Central memory CD8-positive, alpha-beta T cell (primary cell): ENCODE results near the gene FNDC5.
A peak's percentile ranks its signal among the peaks of the same experiment; 100 is the strongest.

Experiments used
- ATAC-seq: fragments of 150-1000 bp; cut with Tn5 transposase; replicated peaks from 2 replicates; pipeline ENCODE4 v1.10.0; 2022; ENCODE audit warnings: mild to moderate bottlenecking, moderate FRiP score, moderate number of reproducible peaks; ENCODE audit not compliant: poor library complexity, severe bottlenecking; ENCODE audit errors: extremely low read depth
- DNase-seq, 2 donors: peaks; one replicate each; pipeline ENCODE4 v3.0.0; 2021; ENCODE audit warnings: low spot score in 2 of 2
- H3K27ac Mint-ChIP-seq: one replicate; pipeline ENCODE4 v1.8.0; 2022; ENCODE audit warnings: low read depth, mild to moderate bottlenecking, moderate library complexity, mixed read lengths
- H3K27me3 Mint-ChIP-seq: one replicate; pipeline ENCODE4 v1.8.0; 2022; ENCODE audit warnings: mixed read lengths
- H3K36me3 Mint-ChIP-seq: one replicate; pipeline ENCODE4 v1.8.0; 2022; ENCODE audit warnings: mild to moderate bottlenecking, moderate library complexity, mixed read lengths; ENCODE audit not compliant: insufficient read depth
- H3K4me1 Mint-ChIP-seq: one replicate; pipeline ENCODE4 v1.8.0; 2022; ENCODE audit warnings: mixed read lengths
- H3K4me3 Mint-ChIP-seq: one replicate; pipeline ENCODE4 v1.8.0; 2022; ENCODE audit warnings: mild to moderate bottlenecking, moderate library complexity, mixed read lengths
- H3K9me3 Mint-ChIP-seq: one replicate; pipeline ENCODE4 v1.8.0; 2022; ENCODE audit warnings: mixed read lengths

Gene FNDC5

GRCh38 chr1:32902535-32902920 lies 31.8 kb upstream of the FNDC5 start:
- no peak overlapping the region for H3K27ac Mint-ChIP-seq
- ATAC-seq, result no peak
- no peak for DNase-seq
- H3K36me3 Mint-ChIP-seq, result peaks cover 9% of the 10 kb centered on the region
- peaks cover 44% of the 10 kb centered on the region for H3K27me3 Mint-ChIP-seq
- peak overlapping the region; percentile 74 for H3K4me3 Mint-ChIP-seq
- H3K9me3 Mint-ChIP-seq, result no peaks in the 10 kb centered on the region
- peaks cover 5% of the 10 kb centered on the region for H3K4me1 Mint-ChIP-seq

- Mint-ChIP-seq H3K27me3 (peaks cover 49% of the 10 kb centered on the region), H3K4me3 (peak overlapping the region; percentile 74), H3K9me3 (no peaks in the 10 kb centered on the region), H3K27ac (no peak overlapping the region), H3K36me3 (peaks cover 9% of the 10 kb centered on the region), H3K4me1 (peaks cover 5% of the 10 kb centered on the region)
- ATAC-seq (no peak), DNase-seq (no peak)
Observed at GRCh38 chr1:32901823-32902534, 31.3 kb upstream of the FNDC5 start.

GRCh38 chr1:32900956-32901822 lies 30.5 kb upstream of the FNDC5 start, which contains the start of gene TMEM54:
TSS of gene TMEM54 (minus strand) at chr1:32901389. CDS start at chr1:32901238, 151 bp downstream.
- no peak for DNase-seq
- H3K9me3 Mint-ChIP-seq, result no peaks in the 10 kb centered on the region
- no peak within 1 kb of the TSS for H3K27ac Mint-ChIP-seq

GRCh38 chr1:32900371-32900955 lies 29.8 kb upstream of the FNDC5 start:
- ATAC-seq (no peak), DNase-seq (no peak)
- peaks cover 9% of the 10 kb centered on the region for H3K36me3 Mint-ChIP-seq
- no peak overlapping the region for H3K27ac Mint-ChIP-seq
- peaks cover 5% of the 10 kb centered on the region for H3K4me1 Mint-ChIP-seq
- H3K9me3 Mint-ChIP-seq, result no peaks in the 10 kb centered on the region
- peaks cover 64% of the 10 kb centered on the region for H3K27me3 Mint-ChIP-seq
- peak overlapping the region; percentile 77 for H3K4me3 Mint-ChIP-seq

More at GRCh38 chr1:32900956-32901822, 30.5 kb upstream of the FNDC5 start, which contains the start of gene TMEM54:
- Mint-ChIP-seq H3K4me3 (peak within 1 kb of the TSS; percentile 77), H3K27me3 (peaks cover 57% of the 10 kb centered on the region), H3K36me3 (peaks cover 9% of the 10 kb centered on the region), H3K4me1 (peaks cover 5% of the 10 kb centered on the region)
- ATAC-seq, result peak; percentile 43

GRCh38 chr1:32899586-32900296 lies 29.0 kb upstream of the FNDC5 start:
- ATAC-seq, result no peak
- DNase-seq, result no peak
- no peak overlapping the region for H3K27ac Mint-ChIP-seq
- H3K4me3 Mint-ChIP-seq, result no peak overlapping the region
- H3K4me1 Mint-ChIP-seq, result peaks cover 5% of the 10 kb centered on the region
- peaks cover 70% of the 10 kb centered on the region for H3K27me3 Mint-ChIP-seq
- peaks cover 9% of the 10 kb centered on the region for H3K36me3 Mint-ChIP-seq
- no peaks in the 10 kb centered on the region for H3K9me3 Mint-ChIP-seq

- no peak overlapping the region for H3K27ac Mint-ChIP-seq
- peaks cover 71% of the 10 kb centered on the region for H3K27me3 Mint-ChIP-seq
- H3K9me3 Mint-ChIP-seq, result no peaks in the 10 kb centered on the region
- no peak for DNase-seq
- peaks cover 5% of the 10 kb centered on the region for H3K4me1 Mint-ChIP-seq
- no peak for ATAC-seq
- H3K36me3 Mint-ChIP-seq, result peaks cover 9% of the 10 kb centered on the region
- no peak overlapping the region for H3K4me3 Mint-ChIP-seq
Observed at GRCh38 chr1:32898958-32899357, 28.2 kb upstream of the FNDC5 start.

- Mint-ChIP-seq H3K9me3 (no peaks in the 10 kb centered on the region), H3K4me1 (peaks cover 5% of the 10 kb centered on the region), H3K27me3 (peaks cover 79% of the 10 kb centered on the region), H3K4me3 (no peak overlapping the region), H3K36me3 (peaks cover 11% of the 10 kb centered on the region), H3K27ac (no peak overlapping the region)
- ATAC-seq, result no peak
- DNase-seq, result no peak
Observed at GRCh38 chr1:32898056-32898455, 27.3 kb upstream of the FNDC5 start.

- no peak overlapping the region for H3K4me3 Mint-ChIP-seq
- H3K4me1 Mint-ChIP-seq, result peaks cover 8% of the 10 kb centered on the region
- H3K36me3 Mint-ChIP-seq, result peaks cover 10% of the 10 kb centered on the region
- H3K27me3 Mint-ChIP-seq, result peaks cover 79% of the 10 kb centered on the region
- no peak overlapping the region for H3K27ac Mint-ChIP-seq
- DNase-seq, result no peak
- H3K9me3 Mint-ChIP-seq, result no peaks in the 10 kb centered on the region
- ATAC-seq, result no peak
Observed at GRCh38 chr1:32897082-32898049, 26.7 kb upstream of the FNDC5 start.

GRCh38 chr1:32896451-32896850 lies 25.7 kb upstream of the FNDC5 start:
- peaks cover 11% of the 10 kb centered on the region for H3K36me3 Mint-ChIP-seq
- no peak overlapping the region for H3K4me3 Mint-ChIP-seq
- H3K9me3 Mint-ChIP-seq, result no peaks in the 10 kb centered on the region
- no peak for ATAC-seq
- peak overlapping the region; percentile 25 for H3K27ac Mint-ChIP-seq
- DNase-seq, result no peak
- peaks cover 79% of the 10 kb centered on the region for H3K27me3 Mint-ChIP-seq
- H3K4me1 Mint-ChIP-seq, result peaks cover 15% of the 10 kb centered on the region

- Mint-ChIP-seq H3K4me1 (peaks cover 11% of the 10 kb centered on the region), H3K36me3 (peaks cover 9% of the 10 kb centered on the region), H3K9me3 (no peaks in the 10 kb centered on the region), H3K4me3 (no peak overlapping the region), H3K27me3 (peaks cover 83% of the 10 kb centered on the region), H3K27ac (no peak overlapping the region)
- DNase-seq, result no peak
- ATAC-seq, result no peak
Observed at GRCh38 chr1:32895325-32896215, 24.9 kb upstream of the FNDC5 start.

- H3K27ac Mint-ChIP-seq, result no peak overlapping the region
- H3K4me3 Mint-ChIP-seq, result no peak overlapping the region
- DNase-seq (no peak), ATAC-seq (no peak)
- H3K27me3 Mint-ChIP-seq, result peaks cover 85% of the 10 kb centered on the region
- H3K36me3 Mint-ChIP-seq, result peaks cover 8% of the 10 kb centered on the region
- no peaks in the 10 kb centered on the region for H3K9me3 Mint-ChIP-seq
- peaks cover 9% of the 10 kb centered on the region for H3K4me1 Mint-ChIP-seq
Observed at GRCh38 chr1:32894681-32895080, 24.0 kb upstream of the FNDC5 start.
